Measurements from ENCODE around the gene PDLIM5.

Gene PDLIM5

GRCh38 chr4:94583914-94584641, 132.3 kb downstream of the PDLIM5 start:
- H3K4me3 ChIP-seq (ENCODE audit: low read length) = no peak overlapping the region
- H3K4me2 ChIP-seq (ENCODE audit: low read length) = no peak overlapping the region
- H3K36me3 ChIP-seq (ENCODE audit: control insufficient read depth, low read length) = no peaks in the 10 kb centered on the region
- no peaks in the 10 kb centered on the region for H3K79me2 ChIP-seq (ENCODE audit: control insufficient read depth, low read length)
- H3K27ac ChIP-seq (ENCODE audit: low read depth, low read length) = no peak overlapping the region
- H3K9me2 ChIP-seq (replicated peaks; ENCODE audit: control insufficient read depth, low read length) = no peaks in the 10 kb centered on the region
- no peaks in the 10 kb centered on the region for H3K9me3 ChIP-seq (ENCODE audit: control insufficient read depth, insufficient read depth, low read length)
- H3F3A ChIP-seq (ENCODE audit: control insufficient read depth, insufficient read depth) = no peaks in the 10 kb centered on the region
- no peaks in the 10 kb centered on the region for H3K4me1 ChIP-seq (ENCODE audit: control insufficient read depth, low read length)
- H4K20me1 ChIP-seq (ENCODE audit: control insufficient read depth, insufficient read depth, low read depth, low read length) = no peaks in the 10 kb centered on the region
- TF ChIP-seq CTCF (IDR thresholded peaks at IDR 0.05; ENCODE audit: low read depth, low read length, poor library complexity, severe bottlenecking) (no peak), EZH2phosphoT487 (IDR thresholded peaks at IDR 0.05; ENCODE audit: borderline replicate concordance, low read length) (no peak)
- H3K27me3 ChIP-seq (ENCODE audit: control insufficient read depth, low read length) = no peaks in the 10 kb centered on the region

- TF ChIP-seq CTCF (IDR thresholded peaks at IDR 0.05; ENCODE audit: low read depth, low read length, poor library complexity, severe bottlenecking) (no peak), EZH2phosphoT487 (IDR thresholded peaks at IDR 0.05; ENCODE audit: borderline replicate concordance, low read length) (no peak)
- no peak overlapping the region for H3K4me2 ChIP-seq (ENCODE audit: low read length)
Observed at GRCh38 chr4:94588896-94589693, 137.4 kb downstream of the PDLIM5 start.

GRCh38 chr4:94590493-94590892, 138.8 kb downstream of the PDLIM5 start:
- H3K36me3 ChIP-seq (ENCODE audit: control insufficient read depth, low read length) = no peaks in the 10 kb centered on the region
- H3K27me3 ChIP-seq (ENCODE audit: control insufficient read depth, low read length) = no peaks in the 10 kb centered on the region
- H3F3A ChIP-seq (ENCODE audit: control insufficient read depth, insufficient read depth) = no peaks in the 10 kb centered on the region
- no peaks in the 10 kb centered on the region for H3K4me1 ChIP-seq (ENCODE audit: control insufficient read depth, low read length)
- no peak for TF ChIP-seq CTCF (IDR thresholded peaks at IDR 0.05; ENCODE audit: low read depth, low read length, poor library complexity, severe bottlenecking)
- no peak for TF ChIP-seq EZH2phosphoT487 (IDR thresholded peaks at IDR 0.05; ENCODE audit: borderline replicate concordance, low read length)
- no peaks in the 10 kb centered on the region for H4K20me1 ChIP-seq (ENCODE audit: control insufficient read depth, insufficient read depth, low read depth, low read length)
- no peak overlapping the region for H3K27ac ChIP-seq (ENCODE audit: low read depth, low read length)
- no peaks in the 10 kb centered on the region for H3K9me3 ChIP-seq (ENCODE audit: control insufficient read depth, insufficient read depth, low read length)
- H3K4me3 ChIP-seq (ENCODE audit: low read length) = no peak overlapping the region
- H3K9me2 ChIP-seq (replicated peaks; ENCODE audit: control insufficient read depth, low read length) = no peaks in the 10 kb centered on the region
- H3K79me2 ChIP-seq (ENCODE audit: control insufficient read depth, low read length) = no peaks in the 10 kb centered on the region
- no peak overlapping the region for H3K4me2 ChIP-seq (ENCODE audit: low read length)

More at GRCh38 chr4:94588896-94589693, 137.4 kb downstream of the PDLIM5 start:
- H3K9me3 ChIP-seq (ENCODE audit: control insufficient read depth, insufficient read depth, low read length) = no peaks in the 10 kb centered on the region
- no peaks in the 10 kb centered on the region for H4K20me1 ChIP-seq (ENCODE audit: control insufficient read depth, insufficient read depth, low read depth, low read length)
- no peaks in the 10 kb centered on the region for H3K27me3 ChIP-seq (ENCODE audit: control insufficient read depth, low read length)
- H3K4me1 ChIP-seq (ENCODE audit: control insufficient read depth, low read length) = no peaks in the 10 kb centered on the region
- H3K27ac ChIP-seq (ENCODE audit: low read depth, low read length) = no peak overlapping the region
- no peaks in the 10 kb centered on the region for H3K79me2 ChIP-seq (ENCODE audit: control insufficient read depth, low read length)
- H3F3A ChIP-seq (ENCODE audit: control insufficient read depth, insufficient read depth) = no peaks in the 10 kb centered on the region
- no peaks in the 10 kb centered on the region for H3K9me2 ChIP-seq (replicated peaks; ENCODE audit: control insufficient read depth, low read length)
- H3K36me3 ChIP-seq (ENCODE audit: control insufficient read depth, low read length) = no peaks in the 10 kb centered on the region
- no peak overlapping the region for H3K4me3 ChIP-seq (ENCODE audit: low read length)
